OCI-LY7 (cell line): Measurements from ENCODE around the gene FOXN3.

Experiments used
- EZH2phosphoT487 ChIP-seq: fragments of 200-600 bp; sonication (generic); IDR thresholded peaks from 2 replicates; pipeline ENCODE4 v1.6.1; 2018; ENCODE audit warnings: low read depth, borderline replicate concordance, mild to moderate bottlenecking, mixed run types, antibody characterized with exemption, low read length, moderate library complexity, mixed read lengths
- TF ChIP-seq, protein P1 (sequence below): fragments of 200-600 bp; sonication (generic); conservative IDR thresholded peaks from 2 replicates; pipeline ENCODE4 v1.5.1; 2014; ENCODE audit warnings: mild to moderate bottlenecking, antibody characterized with exemption, low read length, moderate library complexity, mixed read lengths

DNA sequence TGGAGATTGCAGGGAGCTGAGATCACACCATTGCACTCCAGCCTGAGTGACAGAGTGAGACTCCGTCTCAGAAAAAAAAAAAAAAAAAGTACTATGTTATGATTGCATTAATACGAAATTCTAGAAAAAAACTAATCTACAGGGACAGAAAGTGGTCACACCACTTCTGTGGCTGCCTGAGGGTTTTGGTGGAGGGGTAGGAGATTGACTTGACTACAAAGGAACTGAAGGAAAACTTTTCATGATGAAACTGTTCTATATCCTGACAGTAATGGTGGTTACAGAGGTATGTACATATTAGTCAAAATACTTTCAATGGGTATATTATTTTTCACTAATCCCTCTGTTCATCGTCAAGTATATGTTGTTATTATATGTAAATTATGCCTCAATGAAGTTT lies 42.1 kb downstream of the FOXN3 start:
- TF ChIP-seq, protein P1, sequence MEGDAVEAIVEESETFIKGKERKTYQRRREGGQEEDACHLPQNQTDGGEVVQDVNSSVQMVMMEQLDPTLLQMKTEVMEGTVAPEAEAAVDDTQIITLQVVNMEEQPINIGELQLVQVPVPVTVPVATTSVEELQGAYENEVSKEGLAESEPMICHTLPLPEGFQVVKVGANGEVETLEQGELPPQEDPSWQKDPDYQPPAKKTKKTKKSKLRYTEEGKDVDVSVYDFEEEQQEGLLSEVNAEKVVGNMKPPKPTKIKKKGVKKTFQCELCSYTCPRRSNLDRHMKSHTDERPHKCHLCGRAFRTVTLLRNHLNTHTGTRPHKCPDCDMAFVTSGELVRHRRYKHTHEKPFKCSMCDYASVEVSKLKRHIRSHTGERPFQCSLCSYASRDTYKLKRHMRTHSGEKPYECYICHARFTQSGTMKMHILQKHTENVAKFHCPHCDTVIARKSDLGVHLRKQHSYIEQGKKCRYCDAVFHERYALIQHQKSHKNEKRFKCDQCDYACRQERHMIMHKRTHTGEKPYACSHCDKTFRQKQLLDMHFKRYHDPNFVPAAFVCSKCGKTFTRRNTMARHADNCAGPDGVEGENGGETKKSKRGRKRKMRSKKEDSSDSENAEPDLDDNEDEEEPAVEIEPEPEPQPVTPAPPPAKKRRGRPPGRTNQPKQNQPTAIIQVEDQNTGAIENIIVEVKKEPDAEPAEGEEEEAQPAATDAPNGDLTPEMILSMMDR: no peak
- TF ChIP-seq EZH2phosphoT487: no peak
